GM12878 (cell line): ENCODE results near the gene NCAM1. TPM values are rescaled to one million over a fixed set of nuclear protein-coding genes. Genes with fewer than 3 reads are reported as not detected.

Experiments
- ATAC-seq: fragments of 200-7000 bp; cut with Tn5 transposase; 3 replicates; pipeline ENCODE4 v1.9.1; 2020; ENCODE audit warnings: mild to moderate bottlenecking, moderate library complexity
- BruUV-seq: library from RNA; stranded (reverse); fragments of 400-500 nt; replicated peaks from 2 replicates; lab custom pipeline; 2021; lab: Mats Ljungman, UMichigan
- CTCF ChIA-PET: fragments of 300-600 bp; sonication (Branson Sonifier 250); formaldehyde crosslinking; extraction: SDS; loops from one replicate; lab custom pipeline; 2021; ENCODE audit warnings: inconsistent platforms; lab: Yijun Ruan, JAX
- POLR2A ChIA-PET: fragments of 350-600 bp; formaldehyde crosslinking; extraction: SDS; loops from one replicate; lab custom pipeline; 2021; ENCODE audit warnings: inconsistent platforms; lab: Charles Lee
- RAD21 ChIA-PET: fragments of 300-600 bp; sonication (Branson Sonifier 250); formaldehyde crosslinking; loops from one replicate; lab custom pipeline; 2023; ENCODE audit warnings: antibody characterized with exemption; ENCODE audit not compliant: unreplicated experiment; lab: Charles Lee
- SMC1A ChIA-PET: fragments of 300-600 bp; sonication (Branson Sonifier 250); formaldehyde crosslinking; loops from one replicate; lab custom pipeline; 2023; ENCODE audit not compliant: unreplicated experiment, uncharacterized antibody; lab: Charles Lee
- DNase-seq: peaks from one replicate; pipeline ENCODE4 v3.0.0-alpha.2; 2011; ENCODE audit warnings: low read depth, low spot score
- FAIRE-seq: peaks from 3 replicates; lab custom pipeline; 2011; peaks lifted over from hg19 to GRCh38; lab: Jason Lieb, UNC
- H2AFZ ChIP-seq: 2 replicates; pipeline ENCODE4 v1.6.0; 2011; ENCODE audit warnings: low read depth, low read length, control low read depth; ENCODE audit not compliant: control insufficient read depth
- H3K27ac ChIP-seq: 2 replicates; pipeline ENCODE4 v1.5.1; 2011; ENCODE audit warnings: control low read depth; ENCODE audit not compliant: control insufficient read depth, insufficient read depth
- H3K27me3 ChIP-seq, 2 experiments: replicated peaks in 1 of 2; 2 replicates each; pipeline versions ENCODE4 v1.6.0 to v1.6.1; 2011; ENCODE audit warnings: low read length in 1 of 2; ENCODE audit not compliant: control insufficient read depth in 2 of 2, insufficient read depth in 2 of 2
- H3K36me3 ChIP-seq, 2 experiments: 2 replicates each; pipeline ENCODE4 v1.5.1; 2011; ENCODE audit warnings: low read length in 1 of 2; ENCODE audit not compliant: control insufficient read depth in 2 of 2, insufficient read depth in 2 of 2
- H3K4me1 ChIP-seq: 2 replicates; pipeline ENCODE4 v1.6.1; 2011; ENCODE audit warnings: mild to moderate bottlenecking, low read length, moderate library complexity, mixed read lengths; ENCODE audit not compliant: control insufficient read depth, insufficient read depth
- H3K4me2 ChIP-seq: 2 replicates; pipeline ENCODE4 v1.6.0; 2011; ENCODE audit warnings: control low read depth; ENCODE audit not compliant: control insufficient read depth, insufficient read depth
- H3K4me3 ChIP-seq: fragments of 200-600 bp; sonication (generic); 2 replicates; pipeline ENCODE4 v1.5.1; 2016
- H3K79me2 ChIP-seq: 2 replicates; pipeline ENCODE4 v1.6.0; 2011; ENCODE audit warnings: low read length; ENCODE audit not compliant: control insufficient read depth, insufficient read depth
- H3K9ac ChIP-seq: 2 replicates; pipeline ENCODE4 v1.8.0; 2011; ENCODE audit warnings: low read length, control low read depth, mixed read lengths; ENCODE audit not compliant: control insufficient read depth, insufficient read depth
- H3K9me3 ChIP-seq: replicated peaks from 3 replicates; pipeline ENCODE4 v1.5.1; 2011; ENCODE audit warnings: mild to moderate bottlenecking, low read length; ENCODE audit not compliant: control insufficient read depth, insufficient read depth
- H4K20me1 ChIP-seq: 2 replicates; pipeline ENCODE4 v1.6.0; 2011; ENCODE audit not compliant: control insufficient read depth, insufficient read depth
- ASH2L ChIP-seq: fragments of 300-600, 200-600 bp; sonication (generic); IDR thresholded peaks from 2 replicates; pipeline ENCODE4 v1.6.1; 2017; ENCODE audit warnings: low read depth, mild to moderate bottlenecking, borderline replicate concordance
- BRCA1 ChIP-seq: IDR thresholded peaks from 2 replicates; pipeline ENCODE4 v1.6.1; 2011; ENCODE audit warnings: low read depth, low read length, improper control_type of control experiment
- CREM ChIP-seq: IDR thresholded peaks from 2 replicates; pipeline ENCODE4 v1.6.1; 2014; ENCODE audit warnings: antibody characterized with exemption, low read depth
- FOS ChIP-seq: IDR thresholded peaks from 3 replicates; pipeline ENCODE4 v1.6.1; 2011; ENCODE audit warnings: borderline replicate concordance; ENCODE audit not compliant: insufficient read length; ENCODE audit errors: extremely low read depth
- HCFC1 ChIP-seq: fragments of 150-350 bp; IDR thresholded peaks from 2 replicates; pipeline ENCODE4 v1.6.1; 2014; ENCODE audit warnings: low read length
- HDGF ChIP-seq: fragments of 450-650 bp; IDR thresholded peaks from 2 replicates; pipeline ENCODE4 v1.6.1; 2016; ENCODE audit warnings: antibody characterized with exemption
- MYB ChIP-seq: fragments of 150-350 bp; IDR thresholded peaks from 2 replicates; pipeline ENCODE4 v1.6.1; 2014; ENCODE audit warnings: mild to moderate bottlenecking, low read depth, low read length, borderline replicate concordance
- MYC ChIP-seq: IDR thresholded peaks from 2 replicates; pipeline ENCODE4 v1.6.1; 2011; ENCODE audit warnings: mild to moderate bottlenecking, low read length, moderate library complexity, inconsistent platforms; ENCODE audit not compliant: insufficient read depth, insufficient replicate concordance, insufficient read length, severe bottlenecking
- RBBP5 ChIP-seq: fragments of 200-600 bp; sonication (generic); conservative IDR thresholded peaks from 2 replicates; pipeline ENCODE4 v1.6.1; 2016
- SP1 ChIP-seq: IDR thresholded peaks from one replicate; pipeline ENCODE4 v1.6.1; 2011; ENCODE audit warnings: low read depth, low read length
- STAT3 ChIP-seq: IDR thresholded peaks from 2 replicates; pipeline ENCODE4 v1.6.1; 2011; ENCODE audit warnings: low read depth, low read length, improper control_type of control experiment
- TCF3 ChIP-seq: IDR thresholded peaks from 2 replicates; pipeline ENCODE4 v1.6.1; 2012; ENCODE audit warnings: low read depth, mild to moderate bottlenecking, low read length, borderline replicate concordance; ENCODE audit not compliant: insufficient read depth
- ZNF207 ChIP-seq: fragments of 450-650 bp; IDR thresholded peaks from 2 replicates; pipeline ENCODE4 v1.6.1; 2014; ENCODE audit warnings: antibody characterized with exemption, mild to moderate bottlenecking, borderline replicate concordance
- ZNF622 ChIP-seq: fragments of 450-650 bp; IDR thresholded peaks from 2 replicates; pipeline ENCODE4 v1.6.1; 2017; ENCODE audit warnings: mild to moderate bottlenecking, inconsistent platforms
- WGBS: methylation state at CpG from one replicate; pipeline ENCODE4 v1.1.6; 2016; ENCODE audit warnings: low lambda C conversion rate; ENCODE audit not compliant: insufficient replicate concordance, insufficient coverage; ENCODE audit errors: missing lambda C conversion rate; 5-methylcytosine and 5-hydroxymethylcytosine counted together
- in situ Hi-C: fragments of 300-500 bp; cut with MboI; formaldehyde crosslinking; loops from 9 replicates; pipeline ENCODE4 v1.14.3; 2018; ENCODE audit warnings: mixed read lengths
- intact Hi-C: fragments of 100-400 bp; cut with micrococcal nuclease; formaldehyde crosslinking; loops from one replicate; pipeline ENCODE4 v1.14.2; 2022; ENCODE audit not compliant: unreplicated experiment
- polyA plus RNA-seq, 11 experiments: library from polyadenylated mRNA; depleted of rRNA in 4 of 11; unstranded in 6 of 11; stranded (reverse) in 5 of 11; fragments of >200 nt; fragmentation: Nextera tagmentation in 4 of 11; fragmentation: Illumina TruSeq in 1 of 11; extraction: Ambion mirVana in 4 of 11; extraction: Trizol in 1 of 11; gene quantifications; 1 replicate in 1 of 11; 2 replicates in 10 of 11; pipeline versions ENCODE4 v1.2.1 to v1.2.3, GENCODE V29; 2011 to 2016; ENCODE audit warnings: inconsistent platforms in 2 of 11, missing spikeins in 2 of 11, low read depth in 1 of 11
- total RNA-seq, 4 experiments: library from RNA; depleted of rRNA in 3 of 4; stranded (reverse); fragments of >200 nt in 3 of 4; fragmentation: Illumina TruSeq in 1 of 4; extraction: Trizol in 1 of 4; gene quantifications; 2 replicates each; pipeline versions ENCODE4 v1.2.1 to v1.2.3, GENCODE V29; 2013 to 2021
- TF ChIP-seq, protein P1 (sequence below): fragments of 450-650 bp; IDR thresholded peaks from 2 replicates; pipeline ENCODE4 v1.6.1; 2018; ENCODE audit warnings: borderline replicate concordance, mild to moderate bottlenecking; ENCODE audit not compliant: partially characterized antibody
- TF ChIP-seq, protein P2 (sequence below): fragments of 450-650 bp; formaldehyde crosslinking; IDR thresholded peaks from 2 replicates; pipeline ENCODE4 v1.4.0; 2020; ENCODE audit warnings: mild to moderate bottlenecking, moderate library complexity

Gene NCAM1
- total and polyA plus RNA-seq, 10 of the 15 experiments (the other 5 are each of a cell fraction or from before 2014, with no cell fraction given): 0.10 to 0.23 (median 0.11) TPM; not detected in 7

GRCh38 chr11:113046866-113047265, 85.6 kb downstream of the NCAM1 start (continued):
- TF ChIP-seq STAT3 (no peak), SP1 (no peak), HCFC1 (no peak), TCF3 (no peak), ZNF207 (no peak), MYB (no peak), RBBP5 (no peak), ZNF622 (no peak)
- TF ChIP-seq, all 136 proteins: peak for 0

- no peak for ATAC-seq
Measured at GRCh38 chr11:113048820-113049768, 87.9 kb downstream of the NCAM1 start.

More at GRCh38 chr11:113048820-113049768, 87.9 kb downstream of the NCAM1 start:
- Histone ChIP-seq H3K9ac (no peak overlapping the region), H4K20me1 (no peaks in the 10 kb centered on the region), H2AFZ (no peak overlapping the region), H3K79me2 (no peaks in the 10 kb centered on the region), H3K4me2 (no peak overlapping the region), H3K9me3 (peaks cover 2% of the 10 kb centered on the region; the same call in 1 of the 3 replicates), H3K36me3 (no peaks in the 10 kb centered on the region), H3K27ac (no peak overlapping the region), H3K27me3 (no peaks in the 10 kb centered on the region), H3K4me1 (no peaks in the 10 kb centered on the region), H3K4me3 (no peak overlapping the region)
- RAD21 ChIA-PET: no interaction called here
- SMC1A ChIA-PET: interaction anchor here (0.9 kb wide), 1 partner anchor 25 kb away, joined by 3 read pairs; no protein-coding TSS in a partner anchor
- CTCF ChIA-PET: interaction anchor here (1.2 kb wide), 1 partner anchor 233 kb away, joined by 3 read pairs; no protein-coding TSS in a partner anchor
- FAIRE-seq (no peak), DNase-seq (no peak)
- in situ Hi-C loops: no loop called here
- WGBS: 20% methylated on average over 3 of the region's 3 CpGs
- intact Hi-C loops: no loop called here
- POLR2A ChIA-PET: no interaction called here
- no TSS peak for BruUV-seq
- TF ChIP-seq, protein P1, sequence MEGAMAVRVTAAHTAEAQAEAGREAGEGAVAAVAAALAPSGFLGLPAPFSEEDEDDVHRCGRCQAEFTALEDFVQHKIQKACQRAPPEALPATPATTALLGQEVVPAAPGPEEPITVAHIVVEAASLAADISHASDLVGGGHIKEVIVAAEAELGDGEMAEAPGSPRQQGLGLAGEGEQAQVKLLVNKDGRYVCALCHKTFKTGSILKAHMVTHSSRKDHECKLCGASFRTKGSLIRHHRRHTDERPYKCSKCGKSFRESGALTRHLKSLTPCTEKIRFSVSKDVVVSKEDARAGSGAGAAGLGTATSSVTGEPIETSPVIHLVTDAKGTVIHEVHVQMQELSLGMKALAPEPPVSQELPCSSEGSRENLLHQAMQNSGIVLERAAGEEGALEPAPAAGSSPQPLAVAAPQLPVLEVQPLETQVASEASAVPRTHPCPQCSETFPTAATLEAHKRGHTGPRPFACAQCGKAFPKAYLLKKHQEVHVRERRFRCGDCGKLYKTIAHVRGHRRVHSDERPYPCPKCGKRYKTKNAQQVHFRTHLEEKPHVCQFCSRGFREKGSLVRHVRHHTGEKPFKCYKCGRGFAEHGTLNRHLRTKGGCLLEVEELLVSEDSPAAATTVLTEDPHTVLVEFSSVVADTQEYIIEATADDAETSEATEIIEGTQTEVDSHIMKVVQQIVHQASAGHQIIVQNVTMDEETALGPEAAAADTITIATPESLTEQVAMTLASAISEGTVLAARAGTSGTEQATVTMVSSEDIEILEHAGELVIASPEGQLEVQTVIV: no peak
- TF ChIP-seq, protein P2, sequence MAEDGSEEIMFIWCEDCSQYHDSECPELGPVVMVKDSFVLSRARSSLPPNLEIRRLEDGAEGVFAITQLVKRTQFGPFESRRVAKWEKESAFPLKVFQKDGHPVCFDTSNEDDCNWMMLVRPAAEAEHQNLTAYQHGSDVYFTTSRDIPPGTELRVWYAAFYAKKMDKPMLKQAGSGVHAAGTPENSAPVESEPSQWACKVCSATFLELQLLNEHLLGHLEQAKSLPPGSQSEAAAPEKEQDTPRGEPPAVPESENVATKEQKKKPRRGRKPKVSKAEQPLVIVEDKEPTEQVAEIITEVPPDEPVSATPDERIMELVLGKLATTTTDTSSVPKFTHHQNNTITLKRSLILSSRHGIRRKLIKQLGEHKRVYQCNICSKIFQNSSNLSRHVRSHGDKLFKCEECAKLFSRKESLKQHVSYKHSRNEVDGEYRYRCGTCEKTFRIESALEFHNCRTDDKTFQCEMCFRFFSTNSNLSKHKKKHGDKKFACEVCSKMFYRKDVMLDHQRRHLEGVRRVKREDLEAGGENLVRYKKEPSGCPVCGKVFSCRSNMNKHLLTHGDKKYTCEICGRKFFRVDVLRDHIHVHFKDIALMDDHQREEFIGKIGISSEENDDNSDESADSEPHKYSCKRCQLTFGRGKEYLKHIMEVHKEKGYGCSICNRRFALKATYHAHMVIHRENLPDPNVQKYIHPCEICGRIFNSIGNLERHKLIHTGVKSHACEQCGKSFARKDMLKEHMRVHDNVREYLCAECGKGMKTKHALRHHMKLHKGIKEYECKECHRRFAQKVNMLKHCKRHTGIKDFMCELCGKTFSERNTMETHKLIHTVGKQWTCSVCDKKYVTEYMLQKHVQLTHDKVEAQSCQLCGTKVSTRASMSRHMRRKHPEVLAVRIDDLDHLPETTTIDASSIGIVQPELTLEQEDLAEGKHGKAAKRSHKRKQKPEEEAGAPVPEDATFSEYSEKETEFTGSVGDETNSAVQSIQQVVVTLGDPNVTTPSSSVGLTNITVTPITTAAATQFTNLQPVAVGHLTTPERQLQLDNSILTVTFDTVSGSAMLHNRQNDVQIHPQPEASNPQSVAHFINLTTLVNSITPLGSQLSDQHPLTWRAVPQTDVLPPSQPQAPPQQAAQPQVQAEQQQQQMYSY (CRISPR knock-in tag): no peak
- no peak for TF ChIP-seq MYC
- no peak for TF ChIP-seq BRCA1
- TF ChIP-seq FOS: no peak
- TF ChIP-seq CREM: no peak
- no peak for TF ChIP-seq HDGF
- TF ChIP-seq ASH2L: no peak
